Esophagus (tissue), 2 donors: ENCODE measurements around the gene GET3. TPM values are rescaled to one million over a fixed set of nuclear protein-coding genes. Genes with fewer than 3 reads are reported as not detected.

Experiments
- H3K27ac ChIP-seq, 2 donors: one replicate each; pipeline ENCODE4 v1.5.1; 2013; ENCODE audit warnings: low read depth in 2 of 2, mild to moderate bottlenecking in 2 of 2, inconsistent platforms in 1 of 2, low read length in 1 of 2, moderate library complexity in 1 of 2
- H3K27me3 ChIP-seq, 2 donors: one replicate each; pipeline ENCODE4 v1.6.1; 2013; ENCODE audit warnings: low read length in 2 of 2, control low read depth in 1 of 2, mild to moderate bottlenecking in 1 of 2; ENCODE audit not compliant: insufficient read depth in 2 of 2, control insufficient read depth in 1 of 2
- H3K36me3 ChIP-seq, 2 donors: one replicate each; pipeline ENCODE4 v1.6.1; 2013; ENCODE audit warnings: low read length in 1 of 2; ENCODE audit not compliant: control insufficient read depth in 2 of 2, insufficient read depth in 2 of 2
- H3K4me1 ChIP-seq, 2 donors: one replicate each; pipeline ENCODE4 v1.6.1; 2013; ENCODE audit warnings: low read length in 1 of 2; ENCODE audit not compliant: control insufficient read depth in 2 of 2, insufficient read depth in 2 of 2
- H3K4me3 ChIP-seq, 2 donors: one replicate each; pipeline ENCODE4 v1.5.1; 2013; ENCODE audit warnings: low read length in 2 of 2, mild to moderate bottlenecking in 2 of 2, low read depth in 1 of 2, moderate library complexity in 1 of 2
- H3K9me3 ChIP-seq, 2 donors: one replicate each; pipeline ENCODE4 v1.6.1; 2013; ENCODE audit warnings: mild to moderate bottlenecking in 2 of 2, low read depth in 1 of 2, low read length in 1 of 2, moderate library complexity in 1 of 2; ENCODE audit not compliant: control insufficient read depth in 2 of 2, insufficient read depth in 1 of 2
- WGBS, 2 donors: extraction: QIAGEN DNeasy Blood & Tissue Kit; methylation state at CpG; one replicate each; pipeline ENCODE4 v1.1.7; 2013; 5-methylcytosine and 5-hydroxymethylcytosine counted together
- polyA plus RNA-seq, 2 donors: library from polyadenylated mRNA; stranded (reverse); fragments of 200-250 nt; gene quantifications; one replicate each; pipeline ENCODE4 v1.2.3, GENCODE V29; 2013
- donor health status: healthy with polysubstance abuse.
- donor health status: Bipolar disorder and iron deficiency.

GET3 gene
- polyA plus RNA-seq, 2 donors = 46.2 to 74.1 TPM

DNA sequence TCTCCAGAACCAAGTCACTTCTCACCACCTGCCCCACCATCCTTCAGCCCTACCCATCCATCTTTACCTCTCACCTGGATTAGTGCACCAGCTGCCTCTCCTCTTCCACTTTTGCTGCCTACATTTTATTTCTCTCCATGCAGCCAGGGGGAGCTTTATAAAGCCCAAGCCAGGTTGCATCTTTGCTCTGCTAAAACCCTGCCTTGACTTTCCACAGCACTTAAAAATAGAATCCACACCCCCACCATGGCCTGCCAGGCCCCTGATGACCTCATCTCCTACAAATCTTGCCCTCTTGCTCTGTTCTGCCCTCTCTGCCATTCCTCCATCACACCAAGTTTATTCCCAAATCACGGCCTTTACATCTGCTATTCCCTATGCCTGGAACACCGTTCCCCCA, 36.3 kb downstream of the GET3 start:
- Histone ChIP-seq H3K27me3 (no peaks in the 10 kb centered on the region), H3K4me1 (peaks cover 0 to 10% of the 10 kb centered on the region in 2 donors), H3K27ac (no peak overlapping the region), H3K9me3 (no peaks in the 10 kb centered on the region), H3K4me3 (no peak overlapping the region), H3K36me3 (peaks cover 5 to 26% of the 10 kb centered on the region in 2 donors)
- WGBS, 2 donors = 84 to 90% methylated on average over 2 of the region's 2 CpGs

- peak within 1 kb of the TSS; percentile 68 to 77 for H3K4me3 ChIP-seq
- peak within 1 kb of the TSS; percentile 96 to 98 for H3K27ac ChIP-seq
- no peaks in the 10 kb centered on the region for H3K27me3 ChIP-seq
- WGBS, 2 donors = 13 to 14% methylated on average over 58 of the region's 58 CpGs
- H3K4me1 ChIP-seq = peaks cover 0 to 17% of the 10 kb centered on the region in 2 donors
- no peaks in the 10 kb centered on the region for H3K9me3 ChIP-seq
- peaks cover 5 to 19% of the 10 kb centered on the region in 2 donors for H3K36me3 ChIP-seq
Observed at GRCh38 chr19:12774588-12775555, 37.6 kb downstream of the GET3 start, which contains the start of gene HOOK2. Gene HOOK2, minus strand, starts transcription at chr19:12775552. Its CDS starts 103 bp downstream, at chr19:12775449.

GRCh38 chr19:12777217-12778016, 40.1 kb downstream of the GET3 start:
- Histone ChIP-seq H3K36me3 (peaks cover 0 to 4% of the 10 kb centered on the region in 2 donors), H3K4me1 (peaks cover 0 to 17% of the 10 kb centered on the region in 2 donors), H3K27ac (peak overlapping the region; percentile 96 to 99), H3K9me3 (no peaks in the 10 kb centered on the region), H3K27me3 (no peaks in the 10 kb centered on the region), H3K4me3 (peak overlapping the region; percentile 63 to 66)
- WGBS, 2 donors = 5 to 8% methylated on average over 43 of the region's 43 CpGs

- Histone ChIP-seq H3K4me3 (peak overlapping the region; percentile 63 to 66), H3K27ac (peak overlapping the region; percentile 96 to 99), H3K9me3 (no peaks in the 10 kb centered on the region), H3K4me1 (peaks cover 5 to 17% of the 10 kb centered on the region in 2 donors), H3K36me3 (peaks cover 0 to 4% of the 10 kb centered on the region in 2 donors), H3K27me3 (no peaks in the 10 kb centered on the region)
- WGBS, 2 donors = 1 to 2% methylated on average over 42 to 44 of the region's 44 CpGs
Observed at GRCh38 chr19:12778017-12778904, 41.0 kb downstream of the GET3 start.

DNA sequence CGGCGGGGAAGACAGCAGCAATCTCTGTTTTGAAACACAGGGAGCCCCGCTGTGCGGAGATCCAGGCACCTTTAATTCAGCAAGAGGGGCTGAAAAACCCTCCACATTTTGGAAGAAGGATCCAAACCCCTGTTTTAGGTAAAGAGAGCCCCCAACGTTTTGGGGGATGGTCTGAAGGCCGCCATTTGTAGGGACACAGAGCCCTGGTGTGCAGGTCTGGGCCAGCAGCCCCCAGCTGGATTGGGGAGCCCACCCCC, 41.5 kb downstream of the GET3 start:
- WGBS, 2 donors = 18 to 51% methylated on average over 6 of the region's 6 CpGs
- Histone ChIP-seq H3K4me1 (peaks cover 7 to 22% of the 10 kb centered on the region in 2 donors), H3K27ac (peak overlapping the region; percentile 96 to 99), H3K36me3 (peaks cover 0 to 4% of the 10 kb centered on the region in 2 donors), H3K9me3 (no peaks in the 10 kb centered on the region), H3K4me3 (peak overlapping the region; percentile 63 to 66), H3K27me3 (no peaks in the 10 kb centered on the region)

GRCh38 chr19:12779162-12779993, 42.1 kb downstream of the GET3 start:
- Histone ChIP-seq H3K27ac (peak overlapping the region; percentile 96 to 99), H3K36me3 (peaks cover 0 to 2% of the 10 kb centered on the region in 2 donors), H3K27me3 (no peaks in the 10 kb centered on the region), H3K4me3 (peak overlapping the region; percentile 63 to 66), H3K9me3 (no peaks in the 10 kb centered on the region), H3K4me1 (peaks cover 7 to 24% of the 10 kb centered on the region in 2 donors)
- 53 to 63% methylated on average over 15 of the region's 15 CpGs for WGBS, 2 donors

DNA sequence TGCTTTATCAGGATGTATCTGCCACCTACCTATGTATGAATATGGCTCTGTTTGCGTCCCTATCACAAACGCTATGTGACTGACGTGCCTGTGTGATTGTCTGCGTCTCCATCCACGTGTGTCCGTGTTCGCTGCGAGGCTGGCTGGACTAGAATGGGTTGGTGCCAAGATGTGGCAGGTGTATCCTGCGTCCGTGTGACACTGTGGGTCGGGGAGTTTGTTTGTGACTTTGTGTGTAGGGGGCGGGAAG, 44.8 kb downstream of the GET3 start:
- 2% methylated on average over 12 of the region's 12 CpGs for WGBS, 2 donors
- Histone ChIP-seq H3K9me3 (no peaks in the 10 kb centered on the region), H3K4me3 (peak overlapping the region; percentile 46 to 57), H3K27ac (peak overlapping the region; percentile 92 to 99), H3K27me3 (no peaks in the 10 kb centered on the region), H3K36me3 (no peaks in the 10 kb centered on the region), H3K4me1 (peaks cover 7 to 34% of the 10 kb centered on the region in 2 donors)

GRCh38 chr19:12782424-12783290, 45.4 kb downstream of the GET3 start:
- Histone ChIP-seq H3K9me3 (no peaks in the 10 kb centered on the region), H3K27ac (peak overlapping the region; percentile 92 to 99), H3K36me3 (no peaks in the 10 kb centered on the region), H3K27me3 (no peaks in the 10 kb centered on the region), H3K4me1 (peaks cover 7 to 34% of the 10 kb centered on the region in 2 donors), H3K4me3 (peak overlapping the region; percentile 46 to 57)
- 1% methylated on average over 66 to 88 of the region's 88 CpGs for WGBS, 2 donors
